Effector CD8-positive, alpha-beta T cell (primary cell): ENCODE measurements around the gene ACVR1B.

Experiments used
- DNase-seq: peaks from one replicate; lab custom pipeline; 2025; lab: John Stamatoyannopoulos, UW

ACVR1B gene

GRCh38 chr12:52020539-52021336, 69.2 kb downstream of the ACVR1B start:
- DNase-seq, result peak; percentile 37

GRCh38 chr12:52022841-52023181, 71.3 kb downstream of the ACVR1B start:
- no peak for DNase-seq

- DNase-seq, result peak; percentile 84
Observed at GRCh38 chr12:52023182-52023975, 71.9 kb downstream of the ACVR1B start.

GRCh38 chr12:52023976-52024688, 72.6 kb downstream of the ACVR1B start:
- no peak for DNase-seq

- no peak for DNase-seq
Observed at GRCh38 chr12:52024845-52025230, 73.3 kb downstream of the ACVR1B start.

- no peak for DNase-seq
Observed at GRCh38 chr12:52026263-52026662, 74.8 kb downstream of the ACVR1B start.

- DNase-seq, result no peak
Observed at GRCh38 chr12:52027085-52027843, 75.8 kb downstream of the ACVR1B start.

GRCh38 chr12:52029685-52030084, 78.2 kb downstream of the ACVR1B start:
- no peak for DNase-seq

- DNase-seq, result no peak
Observed at GRCh38 chr12:52032446-52032803, 80.9 kb downstream of the ACVR1B start.

- DNase-seq, result peak; percentile 84
Observed at GRCh38 chr12:52032804-52033445, 81.4 kb downstream of the ACVR1B start.

- DNase-seq, result no peak
Observed at GRCh38 chr12:52033446-52034140, 82.1 kb downstream of the ACVR1B start.

GRCh38 chr12:52035190-52035589, 83.7 kb downstream of the ACVR1B start:
- DNase-seq, result no peak

GRCh38 chr12:52035926-52036325, 84.4 kb downstream of the ACVR1B start:
- DNase-seq, result no peak

- peak; percentile 82 for DNase-seq
Observed at GRCh38 chr12:52036587-52037171, 85.2 kb downstream of the ACVR1B start.

GRCh38 chr12:52037248-52037861, 85.9 kb downstream of the ACVR1B start:
- DNase-seq, result no peak

- no peak for DNase-seq
Observed at GRCh38 chr12:52038447-52038846, 86.9 kb downstream of the ACVR1B start.

- DNase-seq, result no peak
Observed at GRCh38 chr12:52041035-52041434, 89.5 kb downstream of the ACVR1B start.

GRCh38 chr12:52041695-52042123, 90.2 kb downstream of the ACVR1B start:
- DNase-seq, result peak; percentile 55

GRCh38 chr12:52042706-52043385, 91.3 kb downstream of the ACVR1B start:
- DNase-seq, result no peak
